GM18867 (cell line): ENCODE measurements around the gene IL18RAP.

Experiments used
- ATAC-seq: cut with Tn5 transposase; IDR thresholded peaks from one replicate; pipeline ENCODE4 v1.9.1; 2021; ENCODE audit warnings: mild to moderate bottlenecking, moderate library complexity; ENCODE audit not compliant: unreplicated experiment

IL18RAP gene

GRCh38 chr2:102422910-102423309 is at the start of gene IL18RAP:
Gene IL18RAP, plus strand, starts transcription at chr2:102423160. Its CDS starts 118 bp downstream, at chr2:102423278.
- no peak for ATAC-seq

GRCh38 chr2:102376052-102376591 is 46.8 kb upstream of the IL18RAP start:
- no peak for ATAC-seq

- ATAC-seq = no peak
Observed at GRCh38 chr2:102383722-102384121, 39.2 kb upstream of the IL18RAP start.

- no peak for ATAC-seq
Observed at GRCh38 chr2:102385522-102385921, 37.4 kb upstream of the IL18RAP start.

- no peak for ATAC-seq
Observed at GRCh38 chr2:102386004-102386403, 37.0 kb upstream of the IL18RAP start.

GRCh38 chr2:102386867-102387541 is 36.0 kb upstream of the IL18RAP start:
- ATAC-seq = no peak

GRCh38 chr2:102387763-102388546 is 35.0 kb upstream of the IL18RAP start:
- ATAC-seq = peak; percentile 38

GRCh38 chr2:102391565-102391964 is 31.4 kb upstream of the IL18RAP start:
- no peak for ATAC-seq

GRCh38 chr2:102392096-102392495 is 30.9 kb upstream of the IL18RAP start:
- ATAC-seq = no peak

GRCh38 chr2:102392942-102393341 is 30.0 kb upstream of the IL18RAP start:
- ATAC-seq = no peak

GRCh38 chr2:102396012-102396411 is 26.9 kb upstream of the IL18RAP start:
- no peak for ATAC-seq

GRCh38 chr2:102397209-102397608 is 25.8 kb upstream of the IL18RAP start:
- no peak for ATAC-seq

- ATAC-seq = no peak
Observed at GRCh38 chr2:102399499-102400141, 23.3 kb upstream of the IL18RAP start.

GRCh38 chr2:102401456-102401855 is 21.5 kb upstream of the IL18RAP start:
- no peak for ATAC-seq

- ATAC-seq = no peak
Observed at GRCh38 chr2:102401865-102402264, 21.1 kb upstream of the IL18RAP start.

GRCh38 chr2:102410952-102411351 is 12.0 kb upstream of the IL18RAP start:
- ATAC-seq = no peak

- no peak for ATAC-seq
Observed at GRCh38 chr2:102412199-102412598, 10.8 kb upstream of the IL18RAP start.

- peak; percentile 60 for ATAC-seq
Observed at GRCh38 chr2:102417946-102418345, 5.0 kb upstream of the IL18RAP start.

- peak; percentile 89 for ATAC-seq
Observed at GRCh38 chr2:102418421-102418961, 4.5 kb upstream of the IL18RAP start.

GRCh38 chr2:102420290-102420689 is 2.7 kb upstream of the IL18RAP start:
- no peak for ATAC-seq
